Stimulated activated CD8-positive, alpha-beta memory T cell treated with anti-CD3 and anti-CD28 coated beads, Interleukin-4, amount 100 ng/mL, for 1 hour (primary cell): ENCODE data around the gene SLC1A7.

Experiments used
- DNase-seq, 2 donors: peaks; one replicate each; pipeline ENCODE4 v3.0.0-alpha.2; 2020; ENCODE audit warnings: low read depth in 2 of 2, low spot score in 1 of 2

SLC1A7 gene

GRCh38 chr1:53116307-53116810 is 26.1 kb downstream of the SLC1A7 start:
- no peak for DNase-seq

- DNase-seq, result no peak
Observed at GRCh38 chr1:53115403-53116306, 26.8 kb downstream of the SLC1A7 start.

- no peak for DNase-seq
Observed at GRCh38 chr1:53114581-53115400, 27.6 kb downstream of the SLC1A7 start.

GRCh38 chr1:53114090-53114489 is 28.3 kb downstream of the SLC1A7 start:
- no peak for DNase-seq

DNA sequence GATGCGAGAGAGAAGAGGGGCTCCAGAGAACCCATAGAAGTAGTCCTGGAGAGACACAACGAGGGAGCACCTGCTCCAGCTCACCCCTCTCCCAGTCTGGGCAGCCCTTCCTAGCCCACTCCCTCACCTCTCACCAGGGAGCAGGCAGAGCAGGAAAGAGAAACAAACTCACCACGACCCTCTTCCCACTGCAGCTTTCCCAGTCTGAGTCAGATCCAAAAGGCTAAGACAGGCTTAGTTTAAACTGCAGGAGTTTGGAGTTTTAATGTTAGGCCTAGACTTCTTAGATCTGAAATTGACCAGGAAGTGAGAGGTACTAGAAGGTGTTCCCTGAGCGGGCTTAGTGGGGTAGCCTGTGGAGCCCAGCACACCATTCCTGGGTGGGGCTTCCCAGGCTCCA is 29.6 kb downstream of the SLC1A7 start:
- no peak for DNase-seq

GRCh38 chr1:53112271-53112774 is 30.1 kb downstream of the SLC1A7 start:
- DNase-seq, result no peak

DNA sequence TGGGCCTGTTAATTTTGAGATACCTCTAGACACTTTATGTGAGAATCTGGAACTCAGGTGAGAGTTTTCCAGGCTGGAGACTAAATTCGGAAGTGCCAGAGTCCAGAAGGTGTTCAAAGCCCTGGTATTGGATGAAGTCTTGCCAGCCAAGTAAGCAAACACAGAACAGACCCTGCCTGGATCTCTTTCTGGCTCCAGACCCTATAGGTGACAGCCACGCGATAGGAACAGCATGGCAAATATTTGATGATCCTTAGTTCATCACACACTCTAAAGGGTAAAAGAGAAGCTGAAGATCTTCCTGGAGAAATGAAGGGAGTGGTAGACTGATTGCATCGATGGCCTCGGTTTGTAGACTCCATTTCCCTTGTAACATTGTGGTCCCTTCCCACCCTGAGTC is 30.7 kb downstream of the SLC1A7 start:
- no peak for DNase-seq

DNA sequence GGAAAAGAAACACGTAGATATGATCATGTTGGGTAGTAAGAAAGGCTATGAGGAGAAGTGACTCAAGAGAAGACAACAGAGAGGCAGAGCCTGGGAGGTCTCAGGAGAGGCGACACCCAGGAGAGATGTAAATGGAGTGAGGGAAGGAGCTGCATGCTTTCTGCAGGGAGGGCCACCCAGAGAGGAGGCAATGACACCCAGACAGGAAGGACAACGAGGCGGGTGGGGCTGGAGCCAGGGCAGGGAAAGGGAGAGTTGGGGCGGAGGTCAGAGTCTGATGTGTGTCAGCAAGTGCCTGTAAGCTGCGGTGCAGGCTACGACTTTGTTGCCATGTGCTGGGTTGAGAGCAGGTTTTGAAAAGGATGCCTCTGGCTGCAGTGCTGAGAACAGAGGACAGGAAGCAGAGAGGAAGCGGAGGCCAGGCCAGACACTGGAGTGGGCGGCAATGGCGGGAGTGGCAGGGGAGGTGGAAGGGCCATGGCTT is 31.3 kb downstream of the SLC1A7 start:
- DNase-seq, result no peak

DNA sequence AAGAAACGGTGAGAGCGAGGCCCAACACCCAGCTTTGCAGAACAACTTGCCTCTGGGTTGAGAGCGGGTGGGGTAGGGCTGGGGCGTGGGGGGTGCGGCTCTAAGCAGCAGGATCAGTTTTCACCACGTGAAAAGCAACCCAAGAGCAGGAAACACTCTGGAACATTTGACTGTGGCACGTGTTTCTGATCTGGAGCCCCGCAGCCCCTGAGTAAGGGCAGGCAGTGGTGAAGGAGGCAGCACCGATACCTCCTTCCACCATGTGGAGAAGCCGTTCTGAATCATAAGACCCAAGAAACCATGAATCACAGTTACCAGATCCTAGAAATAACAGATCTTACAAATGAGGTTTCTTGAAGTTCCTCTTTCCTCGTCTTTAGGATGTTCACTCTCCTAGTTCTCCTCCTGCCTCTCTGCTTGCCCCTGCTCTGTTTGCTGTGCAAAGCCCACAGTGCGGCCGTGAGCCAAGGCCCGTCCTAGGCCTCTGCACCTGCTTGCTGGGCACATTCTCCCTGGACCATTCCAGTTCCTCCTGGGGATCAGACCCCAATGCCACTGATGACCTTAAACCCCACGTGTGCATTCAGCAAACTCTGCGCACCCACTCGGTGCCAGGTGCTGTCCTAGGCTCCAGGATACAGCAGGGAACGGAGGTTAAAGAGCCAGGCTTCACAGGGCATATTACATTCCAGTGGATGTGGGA is 31.9 kb downstream of the SLC1A7 start:
- DNase-seq, result no peak

DNA sequence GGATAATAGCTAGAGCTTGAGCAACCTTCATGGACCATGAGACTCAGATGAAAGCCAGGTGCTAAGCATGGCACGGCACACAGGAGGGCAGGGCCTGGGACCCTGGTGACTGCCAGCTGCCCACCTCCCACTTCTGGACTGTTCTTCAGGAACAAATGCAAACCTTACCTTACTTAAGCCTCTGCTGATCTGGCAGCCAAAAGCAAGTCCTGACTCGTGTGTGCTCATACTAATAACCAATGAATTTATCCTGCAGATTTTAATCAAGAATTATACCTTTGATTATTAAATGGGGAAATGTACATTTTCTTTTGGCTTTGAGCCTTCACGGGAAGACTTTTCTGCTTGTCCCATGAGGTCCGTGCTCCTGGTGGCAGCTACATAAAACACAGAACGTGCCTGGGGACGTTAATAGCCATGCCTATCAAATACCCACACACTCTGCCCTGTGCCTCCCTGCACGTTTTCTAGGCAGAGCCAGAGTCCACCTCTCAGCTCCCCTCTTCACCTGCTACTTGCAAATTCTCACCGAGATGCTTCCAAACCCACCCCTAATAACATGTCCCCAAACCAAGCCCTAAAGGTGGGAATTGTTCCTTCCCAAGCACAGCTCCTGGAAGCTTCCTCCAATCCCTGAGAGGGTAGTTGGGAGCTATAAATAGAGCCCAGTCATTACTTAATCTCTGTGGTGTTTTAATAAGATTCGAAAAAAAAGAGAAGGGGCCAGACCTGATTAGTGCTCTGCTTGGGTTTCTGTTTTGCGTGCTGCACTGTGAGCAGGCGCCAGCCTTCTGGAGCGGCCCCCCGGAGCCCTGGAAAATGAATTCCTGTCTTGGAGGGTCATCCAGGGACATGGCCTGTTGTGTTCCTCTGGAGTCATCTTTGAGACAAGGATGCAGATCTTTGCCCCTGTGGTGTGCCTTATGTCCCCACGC is 33.5 kb downstream of the SLC1A7 start:
- no peak for DNase-seq

DNA sequence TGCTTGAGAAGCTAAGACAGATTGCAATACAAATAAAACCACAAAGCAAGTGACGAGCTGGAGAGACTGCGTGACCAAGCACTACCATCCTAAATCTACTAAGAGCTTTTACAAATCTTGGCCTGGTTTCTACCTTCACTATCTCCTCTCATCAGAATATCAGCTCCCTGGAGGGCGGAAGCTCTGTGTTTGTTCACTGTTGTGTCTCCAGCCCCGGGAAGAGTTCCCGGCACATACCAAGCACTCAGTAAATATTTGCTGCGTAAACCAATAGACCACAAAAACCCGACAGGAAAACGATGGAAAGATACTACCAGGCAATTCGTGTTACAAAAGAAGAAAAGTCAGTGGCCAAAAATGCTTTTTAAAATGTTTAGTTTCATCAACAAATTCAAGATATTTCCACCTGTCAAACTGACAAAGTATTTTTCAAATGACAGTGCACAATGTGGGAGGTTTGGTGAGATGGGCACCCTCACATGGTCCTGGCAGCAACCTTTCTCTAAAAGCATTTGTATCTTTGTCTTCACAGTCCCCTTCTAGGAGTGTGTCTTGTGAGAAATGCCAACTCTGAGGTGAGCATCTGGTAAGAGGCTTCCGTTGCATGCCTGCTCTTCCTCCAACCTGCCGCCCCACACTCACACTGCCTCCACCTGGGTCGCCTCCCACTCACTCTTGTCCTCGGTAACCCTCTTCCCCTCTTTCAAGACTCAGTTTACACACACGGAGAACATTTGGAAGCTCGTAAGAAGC is 34.7 kb downstream of the SLC1A7 start:
- no peak for DNase-seq

DNA sequence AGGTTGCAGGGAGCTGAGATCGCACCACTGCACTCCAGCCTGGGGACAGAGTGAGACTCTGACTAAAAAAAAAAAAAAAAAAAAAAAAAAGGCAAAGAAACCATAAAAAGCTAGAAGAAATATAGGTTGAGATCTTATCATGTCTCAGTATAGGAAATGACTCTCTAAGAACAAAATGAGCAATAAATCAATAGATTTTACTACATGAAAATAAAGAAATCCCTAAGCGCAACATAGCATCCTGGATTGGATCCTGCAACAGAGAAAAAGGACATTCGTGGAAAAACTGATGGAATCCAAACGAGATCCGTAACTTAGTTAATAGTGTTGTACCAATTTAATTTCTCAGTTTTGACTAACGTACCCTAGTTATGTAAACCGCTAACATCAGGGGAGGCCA is 35.3 kb downstream of the SLC1A7 start:
- no peak for DNase-seq

GRCh38 chr1:53104289-53104913 is 38.0 kb downstream of the SLC1A7 start:
- no peak for DNase-seq

GRCh38 chr1:53094533-53094919 is 47.9 kb downstream of the SLC1A7 start:
- no peak for DNase-seq

- no peak for DNase-seq
Observed at GRCh38 chr1:53093778-53094532, 48.5 kb downstream of the SLC1A7 start.

GRCh38 chr1:53093451-53093754 is 49.0 kb downstream of the SLC1A7 start:
- no peak for DNase-seq

DNA sequence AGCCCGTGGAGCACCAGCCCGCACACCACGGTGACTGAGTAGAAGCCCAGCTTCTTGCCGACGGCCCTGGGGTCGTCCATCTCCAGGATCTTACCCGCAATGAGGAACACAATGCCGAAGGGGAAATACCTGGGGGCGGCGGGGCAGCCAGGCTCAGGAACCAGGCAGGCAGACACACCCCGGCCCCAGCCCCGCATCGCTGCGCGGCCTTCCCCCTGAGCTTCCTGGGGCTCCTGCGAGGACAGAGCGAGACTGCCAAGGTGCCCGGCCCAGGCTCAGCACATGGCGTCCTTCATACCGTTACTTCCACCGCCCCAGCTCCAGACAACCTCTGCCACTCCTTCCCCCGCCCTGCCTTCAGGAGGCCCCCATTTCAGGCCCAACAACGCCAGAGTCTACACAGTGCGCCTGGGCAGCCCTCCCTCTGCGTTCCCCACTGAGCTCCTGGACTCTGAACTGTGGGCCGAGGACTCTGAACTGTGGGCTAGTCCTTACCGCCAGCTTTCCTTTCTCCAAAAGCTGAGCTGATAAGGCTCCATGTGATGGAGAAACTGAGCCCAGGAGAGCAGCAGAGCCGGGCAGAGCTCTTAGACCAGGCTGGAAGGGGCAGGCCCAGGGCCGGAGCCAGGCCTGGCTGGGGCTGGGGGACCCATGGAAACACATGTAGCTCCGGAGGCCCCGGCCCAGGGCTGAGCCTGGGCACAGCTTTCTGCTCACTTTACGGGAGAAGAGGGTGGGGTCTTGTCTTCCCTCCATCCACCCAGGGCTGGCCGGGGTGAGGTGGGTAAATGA is 49.6 kb downstream of the SLC1A7 start:
- no peak for DNase-seq
